Right lung (tissue), 10 donors: ENCODE measurements around the gene PRAMEF17. TPM values are rescaled to one million over a fixed set of nuclear protein-coding genes. Genes with fewer than 3 reads are reported as not detected.
"Not testable (repeated sequence)": the region's sequence is repeated elsewhere in the genome, so short reads cannot be mapped to it uniquely, and the experiment has no call there.

Experiments
- DNase-seq, 2 donors: peaks; one replicate each; pipeline ENCODE4 v3.0.0-alpha.2; 2013
- long read RNA-seq, 8 donors: transcript quantifications; one replicate each; lab custom pipeline, GENCODE V29; 2026
- polyA plus RNA-seq, 5 donors: library from polyadenylated mRNA; unstranded; fragments of 120-200 nt; gene quantifications; one replicate each; pipeline versions ENCODE4 v1.2.1 to v1.2.3, GENCODE V29; 2013; ENCODE audit warnings: inconsistent platforms in 1 of 5, low replicate concordance in 1 of 5; ENCODE audit not compliant: insufficient read length in 5 of 5, insufficient read depth in 1 of 5

Gene PRAMEF17
- polyA plus RNA-seq: not detected
- long read RNA-seq, donor 1: 0 reads
- long read RNA-seq, donor 2: 0 reads
- long read RNA-seq, donor 3: 0 reads
- long read RNA-seq, donor 4: 0 reads
- long read RNA-seq, donor 5: 0 reads
- long read RNA-seq, donor 6: 0 reads
- long read RNA-seq, donor 7: 0 reads
- long read RNA-seq, donor 8: 0 reads

- not testable (repeated sequence) for DNase-seq
Measured at GRCh38 chr1:13389332-13389731, at the start of gene PRAMEF17. Gene PRAMEF17 (plus strand): TSS chr1:13389632. CDS start chr1:13389658, 26 bp downstream.

- not testable (repeated sequence) for DNase-seq
Measured at GRCh38 chr1:13342496-13342895, 46.9 kb upstream of the PRAMEF17 start.

- DNase-seq: not testable (repeated sequence)
Measured at GRCh38 chr1:13347034-13347433, 42.4 kb upstream of the PRAMEF17 start, which contains the start of gene PRAMEF14. Gene PRAMEF14 (minus strand): TSS chr1:13347134. CDS start chr1:13345314, 1,820 bp downstream.

GRCh38 chr1:13353476-13353875 lies 36.0 kb upstream of the PRAMEF17 start:
- DNase-seq: not testable (repeated sequence)

- DNase-seq: not testable (repeated sequence)
Measured at GRCh38 chr1:13354475-13354874, 35.0 kb upstream of the PRAMEF17 start.

- DNase-seq: peak; percentile 4 to 9
Measured at GRCh38 chr1:13356774-13357173, 32.7 kb upstream of the PRAMEF17 start.

- not testable (repeated sequence) for DNase-seq
Measured at GRCh38 chr1:13362364-13362763, 27.1 kb upstream of the PRAMEF17 start.

- DNase-seq: not testable (repeated sequence)
Measured at GRCh38 chr1:13364928-13365327, 24.5 kb upstream of the PRAMEF17 start.

GRCh38 chr1:13366536-13366935 lies 22.9 kb upstream of the PRAMEF17 start:
- not testable (repeated sequence) for DNase-seq

GRCh38 chr1:13368544-13368943 lies 20.9 kb upstream of the PRAMEF17 start:
- DNase-seq: not testable (repeated sequence)

GRCh38 chr1:13378983-13379382 lies 10.4 kb upstream of the PRAMEF17 start:
- not testable (repeated sequence) for DNase-seq

- DNase-seq: not testable (repeated sequence)
Measured at GRCh38 chr1:13380380-13380779, 9.1 kb upstream of the PRAMEF17 start.

- DNase-seq: not testable (repeated sequence)
Measured at GRCh38 chr1:13393004-13393403, 3.6 kb downstream of the PRAMEF17 start.

- DNase-seq: not testable (repeated sequence)
Measured at GRCh38 chr1:13394761-13395160, 5.3 kb downstream of the PRAMEF17 start.

- DNase-seq: not testable (repeated sequence)
Measured at GRCh38 chr1:13395311-13395710, 5.9 kb downstream of the PRAMEF17 start.

GRCh38 chr1:13407811-13408210 lies 18.4 kb downstream of the PRAMEF17 start:
- DNase-seq: no peak

- not testable (repeated sequence) for DNase-seq
Measured at GRCh38 chr1:13410150-13410549, 20.7 kb downstream of the PRAMEF17 start, which contains the start of gene PRAMEF20. Gene PRAMEF20 (plus strand): TSS chr1:13410450. CDS start chr1:13416355, 5,905 bp downstream.

GRCh38 chr1:13430495-13430894 lies 41.1 kb downstream of the PRAMEF17 start:
- DNase-seq: no peak

GRCh38 chr1:13432251-13432650 lies 42.8 kb downstream of the PRAMEF17 start:
- DNase-seq: no peak

- DNase-seq: not testable (repeated sequence)
Measured at GRCh38 chr1:13433694-13434358, 44.4 kb downstream of the PRAMEF17 start.

GRCh38 chr1:13435458-13435857 lies 46.0 kb downstream of the PRAMEF17 start:
- DNase-seq: no peak

GRCh38 chr1:13439104-13439783 lies 49.8 kb downstream of the PRAMEF17 start:
- not testable (repeated sequence) for DNase-seq
